H54 (cell line): ENCODE measurements around the gene MAL.

Experiments
- DNase-seq: peaks from one replicate; pipeline ENCODE4 v3.0.0; 2011; ENCODE audit warnings: low spot score, mixed read lengths; ENCODE audit not compliant: insufficient read length
- FAIRE-seq: peaks from 3 replicates; lab custom pipeline; 2011; peaks lifted over from hg19 to GRCh38; lab: Jason Lieb, UNC
- POLR2A ChIP-seq: IDR thresholded peaks from 2 replicates; pipeline ENCODE4 v1.6.1; 2011; ENCODE audit warnings: low read depth, mild to moderate bottlenecking, low read length

Gene MAL

GRCh38 chr2:95025406-95026319 lies at the start of gene MAL:
MAL (plus strand) TSS chr2:95025708; CDS start chr2:95025793, 85 bp downstream.
- FAIRE-seq (no peak), DNase-seq (no peak)
- TF ChIP-seq POLR2A, result no peak

- DNase-seq (no peak), FAIRE-seq (no peak)
- TF ChIP-seq POLR2A, result no peak
Measured at GRCh38 chr2:94977826-94978225, 47.7 kb upstream of the MAL start.

GRCh38 chr2:94978917-94979316 lies 46.6 kb upstream of the MAL start:
- TF ChIP-seq POLR2A, result no peak
- no peak for FAIRE-seq
- no peak for DNase-seq

GRCh38 chr2:94979406-94980375 lies 45.8 kb upstream of the MAL start:
- no peak for FAIRE-seq
- TF ChIP-seq POLR2A, result no peak
- DNase-seq, result no peak

GRCh38 chr2:94980406-94980805 lies 45.1 kb upstream of the MAL start:
- no peak for FAIRE-seq
- DNase-seq, result no peak
- no peak for TF ChIP-seq POLR2A

- DNase-seq (no peak), FAIRE-seq (no peak)
- no peak for TF ChIP-seq POLR2A
Measured at GRCh38 chr2:94982156-94982555, 43.4 kb upstream of the MAL start.

- DNase-seq (peak; percentile 68), FAIRE-seq (peak; percentile 11)
- TF ChIP-seq POLR2A, result no peak
Measured at GRCh38 chr2:94982675-94983074, 42.8 kb upstream of the MAL start.

- FAIRE-seq (no peak), DNase-seq (no peak)
- no peak for TF ChIP-seq POLR2A
Measured at GRCh38 chr2:94984964-94985575, 40.4 kb upstream of the MAL start.

- no peak for TF ChIP-seq POLR2A
- no peak for FAIRE-seq
- DNase-seq, result no peak
Measured at GRCh38 chr2:94985636-94986035, 39.9 kb upstream of the MAL start.

GRCh38 chr2:94986392-94986963 lies 39.0 kb upstream of the MAL start:
- FAIRE-seq, result peak; percentile 41
- no peak for TF ChIP-seq POLR2A
- DNase-seq, result peak; percentile 60

- no peak for FAIRE-seq
- no peak for TF ChIP-seq POLR2A
- DNase-seq, result no peak
Measured at GRCh38 chr2:94987074-94988020, 38.2 kb upstream of the MAL start.

- FAIRE-seq (no peak), DNase-seq (no peak)
- no peak for TF ChIP-seq POLR2A
Measured at GRCh38 chr2:94990956-94991355, 34.6 kb upstream of the MAL start.

GRCh38 chr2:94992360-94992759 lies 33.1 kb upstream of the MAL start:
- no peak for TF ChIP-seq POLR2A
- FAIRE-seq (no peak), DNase-seq (no peak)
